Measurements from ENCODE around the gene B3GALT5. TPM values are rescaled to one million over a fixed set of nuclear protein-coding genes. Genes with fewer than 3 reads are reported as not detected.

The B3GALT5 gene
- total RNA-seq, 1 donor from 2014 or later: 2.5 TPM

GRCh38 chr21:39696618-39697017, 83.9 kb downstream of the B3GALT5 start:
- Mint-ChIP-seq H3K9me3 (ENCODE audit: unreplicated experiment) (peaks cover 1% of the 10 kb centered on the region), H3K27ac (ENCODE audit: unreplicated experiment) (no peak overlapping the region), H3K36me3 (ENCODE audit: low read depth, unreplicated experiment) (no peaks in the 10 kb centered on the region), H3K4me1 (ENCODE audit: low read depth, unreplicated experiment) (peaks cover 11% of the 10 kb centered on the region), H3K4me3 (ENCODE audit: unreplicated experiment) (no peak overlapping the region), H3K27me3 (ENCODE audit: low read depth, unreplicated experiment) (peaks cover 6% of the 10 kb centered on the region)
- FAIRE-seq (no peak), DNase-seq (ENCODE audit: low read depth) (peak; percentile 5)
- no peaks in the 10 kb centered on the region for H3K9me3 ChIP-seq (ENCODE audit: insufficient read depth, low read depth, low read length)
- no peaks in the 10 kb centered on the region for H3K36me3 ChIP-seq (ENCODE audit: insufficient read depth, low read length)
- H2AFZ ChIP-seq (ENCODE audit: low read depth, low read length): no peak overlapping the region
- H3K9ac ChIP-seq (ENCODE audit: low read length): no peak overlapping the region
- no peak overlapping the region for H3K4me2 ChIP-seq (ENCODE audit: low read length)
- no peak overlapping the region for H3K4me3 ChIP-seq (ENCODE audit: insufficient read depth, low read depth, low read length)
- no peaks in the 10 kb centered on the region for H3K27me3 ChIP-seq (ENCODE audit: insufficient read depth, low read length)
- no peak overlapping the region for H3K27ac ChIP-seq (ENCODE audit: low read depth, low read length)
- TF ChIP-seq EZH2 (IDR thresholded peaks at IDR 0.05; ENCODE audit: insufficient read depth, low read length) (no peak), CTCF (IDR thresholded peaks at IDR 0.05; ENCODE audit: insufficient read depth, low read depth, low read length) (no peak)
- peaks cover 6% of the 10 kb centered on the region for H3K4me1 ChIP-seq (ENCODE audit: insufficient read depth, low read length)
- H3K79me2 ChIP-seq (ENCODE audit: insufficient read depth, low read length): no peaks in the 10 kb centered on the region
- H4K20me1 ChIP-seq (ENCODE audit: insufficient read depth, low read length): no peaks in the 10 kb centered on the region

GRCh38 chr21:39700318-39700717, 87.6 kb downstream of the B3GALT5 start:
- Histone ChIP-seq H3K36me3 (ENCODE audit: insufficient read depth, low read length) (no peaks in the 10 kb centered on the region), H3K27me3 (ENCODE audit: insufficient read depth, low read length) (no peaks in the 10 kb centered on the region), H4K20me1 (ENCODE audit: insufficient read depth, low read length) (no peaks in the 10 kb centered on the region), H3K9me3 (ENCODE audit: insufficient read depth, low read depth, low read length) (no peaks in the 10 kb centered on the region), H3K4me2 (ENCODE audit: low read length) (no peak overlapping the region), H3K9ac (ENCODE audit: low read length) (no peak overlapping the region), H2AFZ (ENCODE audit: low read depth, low read length) (no peak overlapping the region), H3K4me3 (ENCODE audit: insufficient read depth, low read depth, low read length) (no peak overlapping the region), H3K4me1 (ENCODE audit: insufficient read depth, low read length) (no peaks in the 10 kb centered on the region), H3K79me2 (ENCODE audit: insufficient read depth, low read length) (no peaks in the 10 kb centered on the region), H3K27ac (ENCODE audit: low read depth, low read length) (no peak overlapping the region)
- no peak overlapping the region for H3K27ac Mint-ChIP-seq (ENCODE audit: unreplicated experiment)
- H3K36me3 Mint-ChIP-seq (ENCODE audit: low read depth, unreplicated experiment): no peaks in the 10 kb centered on the region
- DNase-seq (ENCODE audit: low read depth) (no peak), FAIRE-seq (no peak)
- no peaks in the 10 kb centered on the region for H3K4me1 Mint-ChIP-seq (ENCODE audit: low read depth, unreplicated experiment)
- H3K4me3 Mint-ChIP-seq (ENCODE audit: unreplicated experiment): no peak overlapping the region
- H3K27me3 Mint-ChIP-seq (ENCODE audit: low read depth, unreplicated experiment): peaks cover 6% of the 10 kb centered on the region
- H3K9me3 Mint-ChIP-seq (ENCODE audit: unreplicated experiment): peaks cover 5% of the 10 kb centered on the region
- TF ChIP-seq CTCF (IDR thresholded peaks at IDR 0.05; ENCODE audit: insufficient read depth, low read depth, low read length): no peak
- no peak for TF ChIP-seq EZH2 (IDR thresholded peaks at IDR 0.05; ENCODE audit: insufficient read depth, low read length)

- Mint-ChIP-seq H3K36me3 (ENCODE audit: low read depth, unreplicated experiment) (no peaks in the 10 kb centered on the region), H3K27me3 (ENCODE audit: low read depth, unreplicated experiment) (peaks cover 6% of the 10 kb centered on the region), H3K27ac (ENCODE audit: unreplicated experiment) (no peak overlapping the region), H3K4me3 (ENCODE audit: unreplicated experiment) (no peak overlapping the region), H3K9me3 (ENCODE audit: unreplicated experiment) (peaks cover 5% of the 10 kb centered on the region), H3K4me1 (ENCODE audit: low read depth, unreplicated experiment) (no peaks in the 10 kb centered on the region)
- TF ChIP-seq EZH2 (IDR thresholded peaks at IDR 0.05; ENCODE audit: insufficient read depth, low read length) (no peak), CTCF (IDR thresholded peaks at IDR 0.05; ENCODE audit: insufficient read depth, low read depth, low read length) (no peak)
- H3K36me3 ChIP-seq (ENCODE audit: insufficient read depth, low read length): no peaks in the 10 kb centered on the region
- H3K79me2 ChIP-seq (ENCODE audit: insufficient read depth, low read length): no peaks in the 10 kb centered on the region
- no peak for FAIRE-seq
- H3K4me3 ChIP-seq (ENCODE audit: insufficient read depth, low read depth, low read length): no peak overlapping the region
- H3K27me3 ChIP-seq (ENCODE audit: insufficient read depth, low read length): no peaks in the 10 kb centered on the region
- no peaks in the 10 kb centered on the region for H3K9me3 ChIP-seq (ENCODE audit: insufficient read depth, low read depth, low read length)
- H3K4me2 ChIP-seq (ENCODE audit: low read length): no peak overlapping the region
- H3K4me1 ChIP-seq (ENCODE audit: insufficient read depth, low read length): no peaks in the 10 kb centered on the region
- no peak for DNase-seq (ENCODE audit: low read depth)
- no peaks in the 10 kb centered on the region for H4K20me1 ChIP-seq (ENCODE audit: insufficient read depth, low read length)
- no peak overlapping the region for H3K9ac ChIP-seq (ENCODE audit: low read length)
- H2AFZ ChIP-seq (ENCODE audit: low read depth, low read length): no peak overlapping the region
- no peak overlapping the region for H3K27ac ChIP-seq (ENCODE audit: low read depth, low read length)
These were observed 90.8 kb downstream of the B3GALT5 start for GRCh38 chr21:39703578-39703977.
